ENCODE results near the gene CYBA.
A peak's percentile ranks its signal among the peaks of the same experiment; 100 is the strongest.

CYBA gene

GRCh38 chr16:88656291-88656980 is 5.6 kb upstream of the CYBA start:
- Histone ChIP-seq H3K4me1 (ENCODE audit: insufficient read depth, low read length) (no peaks in the 10 kb centered on the region), H3K27me3 (ENCODE audit: control insufficient read depth in 1 of 2, insufficient read depth in 2 of 2, low read length in 2 of 2) (peaks cover 0 to 3% of the 10 kb centered on the region in 2 donors), H3K4me3 (ENCODE audit: low read depth in 1 of 2, low read length in 2 of 2) (no peak overlapping the region), H3K27ac (ENCODE audit: low read depth, low read length) (no peak overlapping the region), H3K9ac (ENCODE audit: low read length) (no peak overlapping the region), H3K9me3 (ENCODE audit: low read length) (no peaks in the 10 kb centered on the region), H3K36me3 (ENCODE audit: insufficient read depth, low read length) (peaks cover 9% of the 10 kb centered on the region)

- Histone ChIP-seq H3K4me3 (ENCODE audit: low read depth in 1 of 2, low read length in 2 of 2) (no peak overlapping the region), H3K4me1 (ENCODE audit: insufficient read depth, low read length) (no peaks in the 10 kb centered on the region), H3K36me3 (ENCODE audit: insufficient read depth, low read length) (peaks cover 9% of the 10 kb centered on the region)
These were observed 5.0 kb upstream of the CYBA start for GRCh38 chr16:88655733-88656281.

GRCh38 chr16:88655053-88655732 is 4.3 kb upstream of the CYBA start:
- peaks cover 2% of the 10 kb centered on the region for H3K4me1 ChIP-seq (ENCODE audit: insufficient read depth, low read length)
- H3K4me3 ChIP-seq (ENCODE audit: low read depth in 1 of 2, low read length in 2 of 2) = no peak overlapping the region
- no peak overlapping the region for H3K27ac ChIP-seq (ENCODE audit: low read depth, low read length)
- no peaks in the 10 kb centered on the region for H3K9me3 ChIP-seq (ENCODE audit: low read length)
- H3K9ac ChIP-seq (ENCODE audit: low read length) = no peak overlapping the region
- peaks cover 0 to 12% of the 10 kb centered on the region in 2 donors for H3K27me3 ChIP-seq (ENCODE audit: control insufficient read depth in 1 of 2, insufficient read depth in 2 of 2, low read length in 2 of 2)
- H3K36me3 ChIP-seq (ENCODE audit: insufficient read depth, low read length) = peaks cover 9% of the 10 kb centered on the region

More at GRCh38 chr16:88655733-88656281, 5.0 kb upstream of the CYBA start:
- Histone ChIP-seq H3K27me3 (ENCODE audit: control insufficient read depth in 1 of 2, insufficient read depth in 2 of 2, low read length in 2 of 2) (peaks cover 0 to 9% of the 10 kb centered on the region in 2 donors), H3K9ac (ENCODE audit: low read length) (no peak overlapping the region), H3K9me3 (ENCODE audit: low read length) (no peaks in the 10 kb centered on the region), H3K27ac (ENCODE audit: low read depth, low read length) (no peak overlapping the region)

DNA sequence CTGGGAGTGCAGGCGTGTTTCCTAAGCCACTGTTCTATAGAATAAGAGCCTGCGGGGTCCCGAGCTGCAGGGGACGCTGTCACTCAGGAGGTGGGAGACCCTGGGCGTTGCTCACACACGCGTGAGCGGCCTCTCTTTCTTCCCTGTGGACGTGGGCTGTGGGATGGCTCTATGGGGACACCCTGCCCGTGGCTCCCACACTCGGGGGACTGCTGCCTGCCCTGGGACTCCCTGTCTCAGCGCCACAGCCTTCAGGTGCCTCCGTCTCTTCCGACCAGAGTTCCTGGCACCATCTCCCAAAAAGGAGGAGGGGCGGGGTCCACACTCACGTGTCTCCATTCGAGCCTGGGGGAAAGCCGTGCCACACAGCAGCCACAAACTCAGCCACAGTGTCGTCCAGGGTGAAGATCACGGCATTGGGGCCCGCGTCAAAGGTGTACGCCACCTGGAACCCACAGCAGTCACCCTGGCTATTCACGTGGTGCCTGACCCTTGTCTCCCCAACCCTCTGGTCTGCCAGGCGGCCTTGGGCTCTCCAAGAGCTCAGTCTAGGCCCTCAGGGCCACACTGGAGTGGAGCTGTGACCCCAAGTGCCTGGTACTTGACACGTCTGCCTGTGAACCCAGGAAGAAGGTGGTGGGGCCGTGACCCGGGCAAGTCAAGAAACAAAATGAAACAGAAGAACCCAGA is 3.7 kb upstream of the CYBA start:
- no peak overlapping the region for H3K9ac ChIP-seq (ENCODE audit: low read length)
- no peak overlapping the region for H3K27ac ChIP-seq (ENCODE audit: low read depth, low read length)
- no peak overlapping the region for H3K4me3 ChIP-seq (ENCODE audit: low read depth in 1 of 2, low read length in 2 of 2)
- peaks cover 0 to 12% of the 10 kb centered on the region in 2 donors for H3K27me3 ChIP-seq (ENCODE audit: control insufficient read depth in 1 of 2, insufficient read depth in 2 of 2, low read length in 2 of 2)
- peaks cover 9% of the 10 kb centered on the region for H3K36me3 ChIP-seq (ENCODE audit: insufficient read depth, low read length)
- no peaks in the 10 kb centered on the region for H3K9me3 ChIP-seq (ENCODE audit: low read length)
- H3K4me1 ChIP-seq (ENCODE audit: insufficient read depth, low read length) = peaks cover 6% of the 10 kb centered on the region

DNA sequence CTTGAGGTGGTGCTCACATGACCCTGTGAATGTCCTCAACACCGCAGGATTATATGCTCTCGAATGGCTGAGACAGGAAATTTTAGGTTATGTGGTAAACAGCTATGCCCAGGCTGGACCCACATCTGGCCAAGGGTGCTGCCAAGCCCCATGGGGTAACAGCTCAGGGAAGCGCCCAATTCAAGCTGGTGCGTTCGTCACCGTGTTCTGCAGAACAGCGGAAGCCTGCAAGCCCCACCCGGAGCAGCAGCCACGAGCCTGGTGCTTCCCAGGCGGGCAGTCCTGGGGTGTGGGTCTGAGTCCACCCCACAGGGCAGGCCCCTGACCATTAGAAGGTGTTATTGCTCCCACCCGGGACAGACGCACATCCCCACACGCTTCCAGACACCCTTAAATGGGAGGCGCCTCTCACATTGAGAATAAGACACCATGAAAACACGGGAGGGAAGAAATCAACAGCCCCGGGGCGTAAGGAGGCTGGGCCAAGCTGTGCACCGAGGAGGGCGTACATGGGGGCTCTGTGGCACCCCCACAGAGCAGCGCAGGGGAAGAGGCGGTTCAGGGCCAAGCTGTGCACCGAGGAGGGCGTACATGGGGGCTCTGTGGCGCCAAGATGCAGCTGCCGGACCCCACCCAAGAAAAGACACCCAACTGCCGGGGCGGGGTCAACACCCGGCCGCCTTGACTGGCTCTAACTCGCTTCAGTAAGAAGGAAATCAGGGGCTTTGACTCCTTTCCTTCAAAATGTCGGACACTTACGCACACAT is 2.9 kb upstream of the CYBA start:
- Histone ChIP-seq H3K36me3 (ENCODE audit: insufficient read depth, low read length) (peaks cover 9% of the 10 kb centered on the region), H3K9ac (ENCODE audit: low read length) (no peak overlapping the region), H3K9me3 (ENCODE audit: low read length) (no peaks in the 10 kb centered on the region), H3K4me1 (ENCODE audit: insufficient read depth, low read length) (peaks cover 6% of the 10 kb centered on the region), H3K27ac (ENCODE audit: low read depth, low read length) (no peak overlapping the region), H3K4me3 (ENCODE audit: low read depth in 1 of 2, low read length in 2 of 2) (no peak overlapping the region), H3K27me3 (ENCODE audit: control insufficient read depth in 1 of 2, insufficient read depth in 2 of 2, low read length in 2 of 2) (peaks cover 0 to 12% of the 10 kb centered on the region in 2 donors)

DNA sequence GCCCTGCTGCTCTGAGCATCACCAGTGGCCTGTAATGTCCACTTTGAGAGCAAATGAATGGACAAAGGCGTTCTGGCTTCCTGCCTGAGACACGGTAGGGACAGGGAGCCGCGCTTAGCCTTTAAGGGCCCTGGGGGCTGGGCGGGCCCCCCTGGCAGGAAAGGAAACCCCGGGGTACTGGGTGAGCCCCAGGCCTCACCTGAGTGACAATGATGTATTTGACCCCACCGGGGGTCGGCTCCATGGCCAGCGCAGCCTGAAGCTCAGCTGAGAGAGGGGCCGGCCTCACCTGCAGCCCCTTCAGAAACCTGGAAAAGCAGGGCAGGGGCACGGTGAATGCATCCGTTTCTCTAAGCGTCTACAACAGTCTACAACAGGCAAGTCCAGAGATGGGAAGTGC is 2.2 kb upstream of the CYBA start:
- peaks cover 6% of the 10 kb centered on the region for H3K4me1 ChIP-seq (ENCODE audit: insufficient read depth, low read length)
- peaks cover 0 to 12% of the 10 kb centered on the region in 2 donors for H3K27me3 ChIP-seq (ENCODE audit: control insufficient read depth in 1 of 2, insufficient read depth in 2 of 2, low read length in 2 of 2)
- no peak overlapping the region for H3K4me3 ChIP-seq (ENCODE audit: low read depth in 1 of 2, low read length in 2 of 2)
- no peak overlapping the region for H3K9ac ChIP-seq (ENCODE audit: low read length)
- H3K36me3 ChIP-seq (ENCODE audit: insufficient read depth, low read length) = peaks cover 9% of the 10 kb centered on the region
- H3K27ac ChIP-seq (ENCODE audit: low read depth, low read length) = no peak overlapping the region
- H3K9me3 ChIP-seq (ENCODE audit: low read length) = no peaks in the 10 kb centered on the region

GRCh38 chr16:88652762-88653063 is 1.9 kb upstream of the CYBA start:
- no peak overlapping the region for H3K4me3 ChIP-seq (ENCODE audit: low read depth in 1 of 2, low read length in 2 of 2)
- H3K9me3 ChIP-seq (ENCODE audit: low read length) = no peaks in the 10 kb centered on the region
- H3K27me3 ChIP-seq (ENCODE audit: control insufficient read depth in 1 of 2, insufficient read depth in 2 of 2, low read length in 2 of 2) = peaks cover 0 to 12% of the 10 kb centered on the region in 2 donors
- peaks cover 6% of the 10 kb centered on the region for H3K4me1 ChIP-seq (ENCODE audit: insufficient read depth, low read length)
- no peak overlapping the region for H3K27ac ChIP-seq (ENCODE audit: low read depth, low read length)
- peaks cover 9% of the 10 kb centered on the region for H3K36me3 ChIP-seq (ENCODE audit: insufficient read depth, low read length)
- no peak overlapping the region for H3K9ac ChIP-seq (ENCODE audit: low read length)

DNA sequence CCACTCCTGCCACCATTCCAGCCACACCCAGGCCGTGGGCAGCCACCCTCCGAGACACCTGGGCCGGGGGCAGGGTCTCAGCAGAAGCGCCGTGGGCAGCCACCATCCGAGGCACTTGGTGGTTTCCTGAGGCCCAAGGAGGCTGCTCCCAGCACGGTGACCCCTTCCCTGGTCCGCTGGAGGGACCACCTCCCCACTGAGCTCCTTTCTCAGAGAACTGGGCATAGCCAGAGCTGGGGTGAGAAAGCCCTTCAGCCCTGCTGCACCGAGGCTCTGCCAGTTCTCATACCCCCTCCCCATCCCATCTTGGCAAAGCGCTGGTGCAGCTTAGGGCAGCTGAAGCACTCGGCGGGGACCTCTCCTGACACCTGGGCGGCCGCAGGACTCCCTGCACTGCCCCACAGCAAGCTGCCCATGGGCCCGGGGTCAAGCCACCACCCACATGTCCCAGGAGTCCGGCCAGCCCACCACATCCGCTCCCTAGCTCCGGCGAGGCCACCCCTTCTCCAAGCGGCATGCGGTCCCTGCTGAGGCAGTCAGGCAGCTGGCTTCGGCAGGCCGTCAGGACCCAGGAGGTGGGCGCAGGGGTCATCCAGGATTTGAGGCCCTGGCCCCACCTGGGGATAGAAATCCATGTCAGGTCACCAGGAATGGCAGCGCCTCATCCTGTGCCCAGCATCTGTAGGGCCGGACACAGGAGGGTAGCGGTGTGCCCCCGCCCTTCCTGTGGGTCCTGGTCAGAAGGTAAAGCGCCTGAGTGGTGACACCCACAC is 1.3 kb upstream of the CYBA start:
- Histone ChIP-seq H3K4me1 (ENCODE audit: insufficient read depth, low read length) (peaks cover 6% of the 10 kb centered on the region), H3K4me3 (ENCODE audit: low read depth in 1 of 2, low read length in 2 of 2) (no peak overlapping the region), H3K36me3 (ENCODE audit: insufficient read depth, low read length) (peaks cover 9% of the 10 kb centered on the region), H3K27ac (ENCODE audit: low read depth, low read length) (peak overlapping the region; percentile 34), H3K9ac (ENCODE audit: low read length) (no peak overlapping the region), H3K9me3 (ENCODE audit: low read length) (no peaks in the 10 kb centered on the region), H3K27me3 (ENCODE audit: control insufficient read depth in 1 of 2, insufficient read depth in 2 of 2, low read length in 2 of 2) (peaks cover 0 to 12% of the 10 kb centered on the region in 2 donors)

DNA sequence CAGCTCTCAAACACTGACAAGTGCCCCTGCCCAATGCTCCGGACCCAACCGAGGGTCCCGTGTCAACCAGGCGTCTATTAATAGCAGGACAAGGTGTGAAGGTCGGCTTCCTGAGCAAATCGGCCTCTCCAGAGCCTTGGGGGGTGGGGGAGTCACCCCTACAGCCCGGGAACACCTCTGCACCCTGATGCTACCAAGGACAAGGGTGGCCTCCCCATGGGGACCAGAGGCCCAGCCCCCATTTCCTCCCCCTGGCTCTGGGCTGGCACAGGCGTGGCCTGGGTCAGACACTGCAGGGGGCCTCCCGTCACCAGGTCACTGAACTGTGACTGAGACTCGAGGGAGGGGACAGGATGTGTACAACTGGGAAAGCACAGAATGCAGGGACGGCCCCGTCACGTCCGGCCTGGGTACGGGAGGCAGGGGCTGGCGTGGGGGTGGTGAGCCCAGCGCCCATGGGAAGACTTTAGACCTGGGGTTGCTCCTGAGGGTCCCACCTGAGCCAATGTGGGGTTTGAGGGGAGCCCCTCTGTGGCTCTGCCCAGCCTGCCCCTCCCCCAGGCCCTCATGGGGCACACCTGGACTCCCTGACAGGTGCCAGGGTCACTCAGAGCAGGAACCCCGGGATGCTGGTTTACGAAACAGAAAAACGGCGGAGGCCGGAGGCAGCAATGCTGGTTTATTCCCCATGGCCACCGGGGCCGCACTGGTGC is 579 bp upstream of the CYBA start:
- H3K27ac ChIP-seq (ENCODE audit: low read depth, low read length) = peak overlapping the region; percentile 34
- H3K9ac ChIP-seq (ENCODE audit: low read length) = no peak overlapping the region
- H3K4me3 ChIP-seq (ENCODE audit: low read depth in 1 of 2, low read length in 2 of 2) = peak overlapping the region; percentile 59 to 69
- peaks cover 9% of the 10 kb centered on the region for H3K36me3 ChIP-seq (ENCODE audit: insufficient read depth, low read length)
- peaks cover 6% of the 10 kb centered on the region for H3K4me1 ChIP-seq (ENCODE audit: insufficient read depth, low read length)
- H3K27me3 ChIP-seq (ENCODE audit: control insufficient read depth in 1 of 2, insufficient read depth in 2 of 2, low read length in 2 of 2) = peaks cover 0 to 12% of the 10 kb centered on the region in 2 donors
- H3K9me3 ChIP-seq (ENCODE audit: low read length) = no peaks in the 10 kb centered on the region
